Measurements from ENCODE around the gene RPL35. TPM values are rescaled to one million over a fixed set of nuclear protein-coding genes. Genes with fewer than 3 reads are reported as not detected.

Gene RPL35
- total RNA-seq, 1 experiment from 2014 or later = 736 TPM

- CTCF ChIA-PET = interaction anchor here (0.7 to 0.9 kb wide), 3 partner anchors 17 to 39 kb away, joined by 3 to 6 read pairs (median 5); no protein-coding TSS in a partner anchor
- intact Hi-C loops (cut with micrococcal nuclease; ENCODE audit: unreplicated experiment) = no loop called here
- H3K27ac Mint-ChIP-seq (ENCODE audit: unreplicated experiment) = no peak overlapping the region
- H3K27me3 Mint-ChIP-seq (ENCODE audit: unreplicated experiment) = no peaks in the 10 kb centered on the region
- no peaks in the 10 kb centered on the region for H3K36me3 Mint-ChIP-seq (ENCODE audit: insufficient read depth, unreplicated experiment)
- H3K9me3 Mint-ChIP-seq (ENCODE audit: low read depth, unreplicated experiment) = no peaks in the 10 kb centered on the region
- DNase-seq = peak; percentile 69
- peak overlapping the region; percentile 37 for H3K4me3 Mint-ChIP-seq (ENCODE audit: low read depth, unreplicated experiment)
- TF ChIP-seq CTCF (IDR thresholded peaks at IDR 0.05; ENCODE audit: unreplicated experiment) = no peak
- peaks cover 16% of the 10 kb centered on the region for H3K4me1 Mint-ChIP-seq (ENCODE audit: low read depth, unreplicated experiment)
- BruUV-seq (replicated peaks) = no TSS peak
These were observed 26.7 kb downstream of the RPL35 start for GRCh38 chr9:124835026-124835557.

GRCh38 chr9:124834591-124834990, 27.2 kb downstream of the RPL35 start:
- BruUV-seq (replicated peaks) = no TSS peak
- Mint-ChIP-seq H3K36me3 (ENCODE audit: insufficient read depth, unreplicated experiment) (no peaks in the 10 kb centered on the region), H3K27ac (ENCODE audit: unreplicated experiment) (no peak overlapping the region), H3K9me3 (ENCODE audit: low read depth, unreplicated experiment) (no peaks in the 10 kb centered on the region), H3K4me3 (ENCODE audit: low read depth, unreplicated experiment) (peak overlapping the region; percentile 37), H3K27me3 (ENCODE audit: unreplicated experiment) (peaks cover 1% of the 10 kb centered on the region), H3K4me1 (ENCODE audit: low read depth, unreplicated experiment) (peaks cover 16% of the 10 kb centered on the region)
- intact Hi-C loops (cut with micrococcal nuclease; ENCODE audit: unreplicated experiment) = no loop called here
- DNase-seq = peak; percentile 59
- no peak for TF ChIP-seq CTCF (IDR thresholded peaks at IDR 0.05; ENCODE audit: unreplicated experiment)
- CTCF ChIA-PET = interaction anchor here (0.7 to 0.9 kb wide), 3 partner anchors 16 to 39 kb away, joined by 3 to 6 read pairs (median 5); no protein-coding TSS in a partner anchor

DNA sequence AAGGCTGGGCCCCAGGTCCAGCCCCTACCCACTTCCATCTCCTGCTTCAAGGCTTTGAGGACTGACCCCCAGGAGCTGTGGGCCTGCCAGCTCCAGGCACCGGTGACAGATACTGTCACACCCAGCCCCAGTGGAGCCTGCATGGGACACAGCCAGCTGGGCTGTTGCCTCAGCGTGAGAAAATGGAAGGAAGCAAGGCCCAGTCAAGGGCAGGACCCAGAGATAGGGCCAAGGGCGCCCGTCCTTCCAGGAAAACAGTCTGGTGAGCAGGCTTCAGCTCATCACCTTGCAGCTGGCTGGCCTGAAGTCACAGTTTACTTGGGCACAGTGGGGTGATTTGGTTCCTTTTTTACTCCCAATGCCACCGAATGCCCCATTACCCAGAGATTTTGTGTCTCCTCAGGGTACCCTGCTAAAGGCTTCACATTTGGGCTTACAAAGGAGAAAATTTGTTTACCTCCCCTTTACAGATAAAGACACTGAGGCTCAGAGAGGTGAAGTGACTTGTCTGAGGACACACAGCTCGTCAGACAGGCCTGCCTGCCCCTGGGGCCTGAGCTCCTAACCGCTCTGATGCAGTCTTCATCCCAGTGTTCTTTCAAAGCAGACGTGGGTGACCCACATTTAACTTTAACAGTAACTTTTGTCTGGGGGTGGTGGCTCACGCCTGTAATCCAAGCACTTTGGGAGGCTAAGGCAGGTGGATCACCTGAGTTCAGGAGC, 30.0 kb downstream of the RPL35 start:
- CTCF ChIA-PET = interaction anchor here (0.6 kb wide), 1 partner anchor 293 kb away, joined by 4 read pairs; no protein-coding TSS in a partner anchor
- Mint-ChIP-seq H3K27ac (ENCODE audit: unreplicated experiment) (no peak overlapping the region), H3K4me1 (ENCODE audit: low read depth, unreplicated experiment) (peaks cover 27% of the 10 kb centered on the region), H3K27me3 (ENCODE audit: unreplicated experiment) (peaks cover 16% of the 10 kb centered on the region), H3K9me3 (ENCODE audit: low read depth, unreplicated experiment) (no peaks in the 10 kb centered on the region), H3K36me3 (ENCODE audit: insufficient read depth, unreplicated experiment) (no peaks in the 10 kb centered on the region), H3K4me3 (ENCODE audit: low read depth, unreplicated experiment) (no peak overlapping the region)
- intact Hi-C loops (cut with micrococcal nuclease; ENCODE audit: unreplicated experiment) = no loop called here
- no peak for TF ChIP-seq CTCF (IDR thresholded peaks at IDR 0.05; ENCODE audit: unreplicated experiment)
- no peak for DNase-seq
- BruUV-seq (replicated peaks) = no TSS peak

DNA sequence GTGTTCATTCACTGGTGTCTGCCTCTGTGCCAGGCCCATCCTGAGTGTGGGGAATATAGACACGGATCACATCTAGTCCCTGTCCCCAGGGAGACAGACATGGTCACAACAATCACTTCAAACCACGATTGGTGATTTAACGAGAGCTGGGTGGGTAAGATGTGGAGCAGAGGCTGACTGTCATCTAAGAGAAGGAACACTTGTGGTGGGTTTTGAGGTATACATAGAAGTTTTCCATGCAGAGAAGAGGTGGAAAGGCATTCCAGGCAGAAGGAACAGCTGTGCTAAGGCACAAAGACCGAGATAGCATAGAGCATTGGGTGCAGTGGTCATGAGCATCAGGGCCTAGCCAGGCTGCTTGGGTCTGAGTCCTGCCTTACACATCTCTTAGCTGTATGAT, 31.2 kb downstream of the RPL35 start:
- DNase-seq = no peak
- no peak for TF ChIP-seq CTCF (IDR thresholded peaks at IDR 0.05; ENCODE audit: unreplicated experiment)
- Mint-ChIP-seq H3K36me3 (ENCODE audit: insufficient read depth, unreplicated experiment) (no peaks in the 10 kb centered on the region), H3K4me1 (ENCODE audit: low read depth, unreplicated experiment) (peaks cover 27% of the 10 kb centered on the region), H3K4me3 (ENCODE audit: low read depth, unreplicated experiment) (no peak overlapping the region), H3K9me3 (ENCODE audit: low read depth, unreplicated experiment) (no peaks in the 10 kb centered on the region), H3K27ac (ENCODE audit: unreplicated experiment) (no peak overlapping the region), H3K27me3 (ENCODE audit: unreplicated experiment) (peaks cover 16% of the 10 kb centered on the region)
- no TSS peak for BruUV-seq (replicated peaks)
- CTCF ChIA-PET = interaction anchor here (0.6 kb wide), 1 partner anchor 1860 kb away, joined by 3 read pairs; no protein-coding TSS in a partner anchor
- intact Hi-C loops (cut with micrococcal nuclease; ENCODE audit: unreplicated experiment) = no loop called here

Measured in Calu3 (cell line).